ENCODE measurements around the gene CALML6.

GRCh38 chr1:1928231-1929101, 13.4 kb downstream of the CALML6 start:
- no peak for TF ChIP-seq CTCF (IDR thresholded peaks at IDR 0.05)
- TF ChIP-seq EP300 (IDR thresholded peaks at IDR 0.05) = no peak
- TF ChIP-seq POLR2A (IDR thresholded peaks at IDR 0.05) = no peak
